Adipocyte (in vitro differentiated cells): ENCODE data around the gene FAM81A.
A peak's percentile ranks its signal among the peaks of the same experiment; 100 is the strongest.
"Not testable (repeated sequence)": the region's sequence is repeated elsewhere in the genome, so short reads cannot be mapped to it uniquely, and the experiment has no call there.

Experiments used
- DNase-seq: peaks from one replicate; pipeline ENCODE4 v3.0.0-alpha.2; 2015; ENCODE audit warnings: low read depth
- H3K27me3 ChIP-seq: replicated peaks from 2 replicates; pipeline ENCODE4 v1.7.0; 2013; ENCODE audit warnings: mild to moderate bottlenecking, low read length, moderate library complexity; ENCODE audit not compliant: control insufficient read depth, insufficient read depth
- H3K36me3 ChIP-seq: 2 replicates; pipeline ENCODE4 v1.7.0; 2013; ENCODE audit warnings: low read length, mild to moderate bottlenecking, moderate library complexity; ENCODE audit not compliant: control insufficient read depth, insufficient read depth, severe bottlenecking
- H3K4me1 ChIP-seq: 2 replicates; pipeline ENCODE4 v1.7.0; 2013; ENCODE audit warnings: mild to moderate bottlenecking, low read length, moderate library complexity; ENCODE audit not compliant: control insufficient read depth, insufficient read depth
- H3K4me3 ChIP-seq: 2 replicates; pipeline ENCODE4 v1.7.0; 2013; ENCODE audit warnings: mild to moderate bottlenecking, low read length, moderate library complexity
- H3K9ac ChIP-seq: 2 replicates; pipeline ENCODE4 v1.7.0; 2013; ENCODE audit warnings: mild to moderate bottlenecking, low read length, moderate library complexity
- H3K9me3 ChIP-seq: 2 replicates; pipeline ENCODE4 v1.7.0; 2013; ENCODE audit warnings: mild to moderate bottlenecking, low read length, moderate library complexity; ENCODE audit not compliant: control insufficient read depth

The FAM81A gene

GRCh38 chr15:59526466-59526865 is 88.5 kb downstream of the FAM81A start:
- H3K9me3 ChIP-seq, H3K27me3 ChIP-seq, H3K9ac ChIP-seq, DNase-seq, H3K4me1 ChIP-seq, H3K36me3 ChIP-seq, H3K4me3 ChIP-seq: not testable (repeated sequence)

GRCh38 chr15:59528429-59528828 is 90.4 kb downstream of the FAM81A start:
- Histone ChIP-seq H3K9ac (no peak overlapping the region), H3K27me3 (peaks cover 10% of the 10 kb centered on the region), H3K4me3 (no peak overlapping the region), H3K9me3 (no peaks in the 10 kb centered on the region), H3K4me1 (no peaks in the 10 kb centered on the region), H3K36me3 (no peaks in the 10 kb centered on the region)
- no peak for DNase-seq

- Histone ChIP-seq H3K9me3 (no peaks in the 10 kb centered on the region), H3K9ac (no peak overlapping the region), H3K27me3 (peaks cover 10% of the 10 kb centered on the region), H3K4me1 (no peaks in the 10 kb centered on the region), H3K36me3 (no peaks in the 10 kb centered on the region), H3K4me3 (no peak overlapping the region)
- peak; percentile 95 for DNase-seq
Observed at GRCh38 chr15:59528961-59529402, 91.0 kb downstream of the FAM81A start.

- H3K4me1 ChIP-seq: no peaks in the 10 kb centered on the region
- H3K27me3 ChIP-seq: peaks cover 20% of the 10 kb centered on the region
- H3K4me3 ChIP-seq: no peak overlapping the region
- H3K9ac ChIP-seq: no peak overlapping the region
- no peak for DNase-seq
- H3K36me3 ChIP-seq: no peaks in the 10 kb centered on the region
- no peaks in the 10 kb centered on the region for H3K9me3 ChIP-seq
Observed at GRCh38 chr15:59531066-59531675, 93.2 kb downstream of the FAM81A start.

GRCh38 chr15:59532770-59533379 is 94.9 kb downstream of the FAM81A start:
- Histone ChIP-seq H3K4me3 (no peak overlapping the region), H3K9me3 (no peaks in the 10 kb centered on the region), H3K27me3 (peaks cover 24% of the 10 kb centered on the region), H3K36me3 (no peaks in the 10 kb centered on the region), H3K4me1 (no peaks in the 10 kb centered on the region), H3K9ac (no peak overlapping the region)
- peak; percentile 81 for DNase-seq

- H3K9ac ChIP-seq: no peak overlapping the region
- H3K27me3 ChIP-seq: peaks cover 18% of the 10 kb centered on the region
- H3K4me1 ChIP-seq: no peaks in the 10 kb centered on the region
- no peak for DNase-seq
- no peak overlapping the region for H3K4me3 ChIP-seq
- no peaks in the 10 kb centered on the region for H3K36me3 ChIP-seq
- H3K9me3 ChIP-seq: no peaks in the 10 kb centered on the region
Observed at GRCh38 chr15:59536553-59536952, 98.6 kb downstream of the FAM81A start.

- H3K27me3 ChIP-seq: peaks cover 14% of the 10 kb centered on the region
- H3K4me3 ChIP-seq: no peak overlapping the region
- H3K36me3 ChIP-seq: no peaks in the 10 kb centered on the region
- DNase-seq: no peak
- no peaks in the 10 kb centered on the region for H3K9me3 ChIP-seq
- H3K4me1 ChIP-seq: no peaks in the 10 kb centered on the region
- H3K9ac ChIP-seq: no peak overlapping the region
Observed at GRCh38 chr15:59537403-59537802, 99.4 kb downstream of the FAM81A start.

- H3K9ac ChIP-seq: no peak overlapping the region
- H3K27me3 ChIP-seq: peaks cover 20% of the 10 kb centered on the region
- H3K9me3 ChIP-seq: no peaks in the 10 kb centered on the region
- no peak for DNase-seq
- H3K4me3 ChIP-seq: no peak overlapping the region
- H3K4me1 ChIP-seq: no peaks in the 10 kb centered on the region
- H3K36me3 ChIP-seq: no peaks in the 10 kb centered on the region
Observed at GRCh38 chr15:59538494-59538893, 100.5 kb downstream of the FAM81A start.

GRCh38 chr15:59539799-59540198 is 101.8 kb downstream of the FAM81A start:
- DNase-seq: peak; percentile 22
- H3K27me3 ChIP-seq: peaks cover 29% of the 10 kb centered on the region
- H3K9me3 ChIP-seq: no peaks in the 10 kb centered on the region
- H3K9ac ChIP-seq: no peak overlapping the region
- H3K4me3 ChIP-seq: no peak overlapping the region
- no peaks in the 10 kb centered on the region for H3K36me3 ChIP-seq
- no peaks in the 10 kb centered on the region for H3K4me1 ChIP-seq

- Histone ChIP-seq H3K36me3 (no peaks in the 10 kb centered on the region), H3K4me3 (no peak overlapping the region), H3K27me3 (peaks cover 28% of the 10 kb centered on the region), H3K4me1 (no peaks in the 10 kb centered on the region), H3K9me3 (no peaks in the 10 kb centered on the region), H3K9ac (no peak overlapping the region)
- no peak for DNase-seq
Observed at GRCh38 chr15:59540654-59541053, 102.7 kb downstream of the FAM81A start.

GRCh38 chr15:59541750-59542149 is 103.8 kb downstream of the FAM81A start:
- Histone ChIP-seq H3K27me3 (peaks cover 28% of the 10 kb centered on the region), H3K36me3 (no peaks in the 10 kb centered on the region), H3K4me1 (no peaks in the 10 kb centered on the region), H3K4me3 (no peak overlapping the region), H3K9me3 (no peaks in the 10 kb centered on the region), H3K9ac (no peak overlapping the region)
- DNase-seq: no peak
